CD4-positive, CD25-positive, alpha-beta regulatory T cell (primary cell): ENCODE data around the gene KCNA3. TPM values are rescaled to one million over a fixed set of nuclear protein-coding genes. Genes with fewer than 3 reads are reported as not detected.

Source experiments
- ATAC-seq, 2 donors: fragments of 150-1000 bp; cut with Tn5 transposase; one replicate each; pipeline ENCODE4 v1.10.0; 2021; ENCODE audit warnings: low read depth in 2 of 2, moderate number of reproducible peaks in 2 of 2, moderate library complexity in 1 of 2
- DNase-seq, 3 donors: peaks; one replicate each; pipeline versions ENCODE4 v3.0.0 to v3.0.0-alpha.2; 2012 to 2022; ENCODE audit warnings: mixed read lengths in 1 of 3
- H3K27ac ChIP-seq: one replicate; pipeline ENCODE4 v1.7.0; 2013; ENCODE audit warnings: mild to moderate bottlenecking, low read length; ENCODE audit not compliant: insufficient read depth, poor library complexity, severe bottlenecking
- H3K27me3 ChIP-seq: one replicate; pipeline ENCODE4 v1.7.0; 2013; ENCODE audit warnings: low read length; ENCODE audit not compliant: control insufficient read depth, insufficient read depth
- H3K36me3 ChIP-seq: one replicate; pipeline ENCODE4 v1.7.0; 2013; ENCODE audit warnings: mild to moderate bottlenecking, low read length, moderate library complexity; ENCODE audit not compliant: control insufficient read depth, insufficient read depth
- H3K4me1 ChIP-seq: 2 replicates; pipeline ENCODE4 v1.7.0; 2013; ENCODE audit warnings: mild to moderate bottlenecking, low read length; ENCODE audit not compliant: insufficient read depth, control insufficient read depth, poor library complexity, severe bottlenecking
- H3K4me3 ChIP-seq: one replicate; pipeline ENCODE4 v1.7.0; 2013; ENCODE audit warnings: low read depth, mild to moderate bottlenecking, low read length, moderate library complexity
- H3K9me3 ChIP-seq, 2 experiments: 1 replicate in 1 of 2; 2 replicates in 1 of 2; pipeline ENCODE4 v1.7.0; 2013; ENCODE audit warnings: low read length in 2 of 2, mild to moderate bottlenecking in 1 of 2, moderate library complexity in 1 of 2; ENCODE audit not compliant: control insufficient read depth in 2 of 2
- H3K27ac Mint-ChIP-seq, 3 donors: one replicate each; pipeline ENCODE4 v1.8.0; 2020 to 2022; ENCODE audit warnings: mild to moderate bottlenecking in 3 of 3, mixed read lengths in 3 of 3, moderate library complexity in 2 of 3
- H3K27me3 Mint-ChIP-seq: one replicate; pipeline ENCODE4 v1.8.0; 2022; ENCODE audit warnings: mild to moderate bottlenecking, mixed read lengths
- H3K36me3 Mint-ChIP-seq: one replicate; pipeline ENCODE4 v1.8.0; 2020; ENCODE audit warnings: mixed read lengths
- H3K4me1 Mint-ChIP-seq, 4 donors: one replicate each; pipeline ENCODE4 v1.8.0; 2020 to 2022; ENCODE audit warnings: mixed read lengths in 4 of 4, mild to moderate bottlenecking in 1 of 4
- H3K4me3 Mint-ChIP-seq, 4 donors: one replicate each; pipeline ENCODE4 v1.8.0; 2020 to 2022; ENCODE audit warnings: mild to moderate bottlenecking in 4 of 4, mixed read lengths in 4 of 4, moderate library complexity in 3 of 4
- H3K9me3 Mint-ChIP-seq, 7 donors: one replicate each; pipeline ENCODE4 v1.8.0; 2020 to 2022; ENCODE audit warnings: mixed read lengths in 7 of 7, mild to moderate bottlenecking in 3 of 7, moderate library complexity in 2 of 7
- polyA plus RNA-seq, 4 donors: library from polyadenylated mRNA; unstranded; fragments of 300-500 nt; fragmentation: Illumina TruSeq; gene quantifications; one replicate each; pipeline ENCODE4 v1.2.3, GENCODE V29; 2021
- total RNA-seq: library from RNA; stranded (reverse); gene quantifications from one replicate; pipeline ENCODE4 v1.2.3, GENCODE V29; 2022

KCNA3 gene
- 120 TPM for total RNA-seq
- polyA plus RNA-seq: 10 to 100 TPM; 61.6 to 87.5 (median 84.9) TPM

- peak within 1 kb of the TSS; percentile 92 to 100 (median 96) for H3K4me3 Mint-ChIP-seq
- ATAC-seq: peak; percentile 32 to 39
- Histone ChIP-seq H3K4me3 (peak within 1 kb of the TSS; percentile 99), H3K27me3 (no peaks in the 10 kb centered on the region), H3K27ac (peak within 1 kb of the TSS; percentile 96), H3K4me1 (peaks cover 46% of the 10 kb centered on the region), H3K9me3 (no peaks in the 10 kb centered on the region), H3K36me3 (no peaks in the 10 kb centered on the region)
- peaks cover 32% of the 10 kb centered on the region for H3K36me3 Mint-ChIP-seq
- H3K9me3 Mint-ChIP-seq: peaks cover 0 to 3% (median 0%) of the 10 kb centered on the region in 7 donors
- H3K27me3 Mint-ChIP-seq: no peaks in the 10 kb centered on the region
- peak; percentile 63 to 68 (median 65) for DNase-seq
- peaks cover 22 to 52% (median 38%) of the 10 kb centered on the region in 4 donors for H3K4me1 Mint-ChIP-seq
- peak within 1 kb of the TSS; percentile 95 to 100 (median 98) for H3K27ac Mint-ChIP-seq
These were observed at the start of gene KCNA3 for GRCh38 chr1:110674337-110675059. Gene KCNA3 (minus strand): TSS chr1:110674940. CDS start chr1:110674809, 131 bp downstream.

DNA sequence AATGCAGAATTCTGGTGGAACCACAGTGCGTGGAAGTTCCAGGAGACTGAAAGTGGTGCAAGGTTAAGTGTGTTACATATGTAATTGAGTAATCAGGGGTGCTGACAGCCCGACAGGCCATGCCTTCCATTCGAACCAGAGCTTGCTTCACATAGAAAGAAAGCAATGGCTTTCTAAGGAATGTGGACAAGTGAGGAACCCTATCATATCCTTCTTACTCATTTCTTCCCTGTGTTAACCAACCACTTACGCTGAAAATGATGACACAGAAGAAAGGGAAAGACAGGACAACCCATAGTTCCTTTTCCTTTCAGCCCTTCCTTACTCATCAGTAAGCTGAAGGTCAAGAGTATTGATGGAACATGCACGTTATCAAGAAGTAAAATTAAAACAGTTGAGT, 48.1 kb upstream of the KCNA3 start:
- H3K4me3 Mint-ChIP-seq: no peak overlapping the region
- peaks cover 4% of the 10 kb centered on the region for H3K27me3 Mint-ChIP-seq
- peaks cover 0 to 1% (median 0%) of the 10 kb centered on the region in 7 donors for H3K9me3 Mint-ChIP-seq
- H3K27me3 ChIP-seq: no peaks in the 10 kb centered on the region
- H3K4me3 ChIP-seq: no peak overlapping the region
- ATAC-seq: no peak
- no peaks in the 10 kb centered on the region for H3K36me3 Mint-ChIP-seq
- DNase-seq: no peak
- no peaks in the 10 kb centered on the region for H3K9me3 ChIP-seq
- no peak overlapping the region for H3K27ac Mint-ChIP-seq
- H3K27ac ChIP-seq: no peak overlapping the region
- peaks cover 17 to 22% (median 21%) of the 10 kb centered on the region in 4 donors for H3K4me1 Mint-ChIP-seq
- no peaks in the 10 kb centered on the region for H3K36me3 ChIP-seq
- H3K4me1 ChIP-seq: peaks cover 13% of the 10 kb centered on the region

DNA sequence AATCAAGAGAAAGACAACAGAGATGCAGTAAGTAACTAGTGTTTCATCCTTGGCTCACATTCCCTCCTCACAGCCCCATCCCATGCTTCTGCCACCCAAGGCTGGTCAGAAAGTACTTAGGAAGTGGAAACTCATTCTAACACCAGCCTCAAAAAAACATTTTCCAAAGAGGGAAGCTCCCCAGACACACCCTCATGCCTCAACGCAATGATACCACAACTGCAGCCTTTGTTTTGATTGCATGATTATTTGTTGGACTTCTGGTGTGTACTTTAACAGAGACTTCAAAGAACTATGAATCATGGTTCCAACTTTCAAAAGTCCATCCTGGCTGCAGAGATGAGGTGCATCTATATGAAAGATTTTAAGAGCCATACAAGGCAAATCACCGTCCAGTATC, 45.2 kb upstream of the KCNA3 start:
- H3K27me3 ChIP-seq: no peaks in the 10 kb centered on the region
- Mint-ChIP-seq H3K9me3 (no peaks in the 10 kb centered on the region), H3K27me3 (peaks cover 7% of the 10 kb centered on the region), H3K4me1 (no peaks in the 10 kb centered on the region), H3K36me3 (no peaks in the 10 kb centered on the region), H3K4me3 (no peak overlapping the region), H3K27ac (no peak overlapping the region)
- H3K36me3 ChIP-seq: no peaks in the 10 kb centered on the region
- no peaks in the 10 kb centered on the region for H3K9me3 ChIP-seq
- no peak overlapping the region for H3K4me3 ChIP-seq
- ATAC-seq (no peak), DNase-seq (no peak)
- H3K4me1 ChIP-seq: no peaks in the 10 kb centered on the region
- H3K27ac ChIP-seq: no peak overlapping the region

DNA sequence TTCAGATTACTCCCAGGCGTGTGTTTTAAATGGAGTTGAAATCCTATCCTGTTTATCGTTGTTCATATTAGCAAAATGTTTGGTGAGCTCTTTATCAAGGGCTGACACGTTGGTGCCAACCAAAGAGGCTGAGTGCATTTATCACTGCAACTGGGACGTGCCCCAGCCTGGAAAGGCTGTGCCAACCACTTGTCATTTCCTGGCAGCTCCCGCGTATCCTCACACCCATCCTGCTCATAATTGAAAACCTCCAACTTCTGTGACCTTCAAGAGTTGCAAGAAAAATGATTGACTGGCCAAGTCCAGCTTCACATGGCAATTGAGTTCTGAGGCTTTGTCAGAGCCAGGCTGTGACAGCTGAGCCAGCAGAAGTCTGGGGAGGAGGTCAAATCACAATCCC, 43.7 kb upstream of the KCNA3 start:
- Mint-ChIP-seq H3K36me3 (no peaks in the 10 kb centered on the region), H3K27ac (no peak overlapping the region), H3K4me3 (no peak overlapping the region)

GRCh38 chr1:110717179-110717578, 42.4 kb upstream of the KCNA3 start:
- H3K4me1 ChIP-seq: peaks cover 3% of the 10 kb centered on the region
- H3K27me3 Mint-ChIP-seq: peaks cover 11% of the 10 kb centered on the region

More for the DNA sequence above, 43.7 kb upstream of the KCNA3 start:
- peaks cover 10% of the 10 kb centered on the region for H3K27me3 Mint-ChIP-seq
- Histone ChIP-seq H3K27me3 (no peaks in the 10 kb centered on the region), H3K36me3 (no peaks in the 10 kb centered on the region), H3K4me1 (no peaks in the 10 kb centered on the region), H3K27ac (no peak overlapping the region), H3K4me3 (no peak overlapping the region), H3K9me3 (no peaks in the 10 kb centered on the region)
- no peaks in the 10 kb centered on the region for H3K9me3 Mint-ChIP-seq
- ATAC-seq (no peak), DNase-seq (no peak)
- H3K4me1 Mint-ChIP-seq: peaks cover 0 to under 1% (median 0%) of the 10 kb centered on the region in 4 donors

DNA sequence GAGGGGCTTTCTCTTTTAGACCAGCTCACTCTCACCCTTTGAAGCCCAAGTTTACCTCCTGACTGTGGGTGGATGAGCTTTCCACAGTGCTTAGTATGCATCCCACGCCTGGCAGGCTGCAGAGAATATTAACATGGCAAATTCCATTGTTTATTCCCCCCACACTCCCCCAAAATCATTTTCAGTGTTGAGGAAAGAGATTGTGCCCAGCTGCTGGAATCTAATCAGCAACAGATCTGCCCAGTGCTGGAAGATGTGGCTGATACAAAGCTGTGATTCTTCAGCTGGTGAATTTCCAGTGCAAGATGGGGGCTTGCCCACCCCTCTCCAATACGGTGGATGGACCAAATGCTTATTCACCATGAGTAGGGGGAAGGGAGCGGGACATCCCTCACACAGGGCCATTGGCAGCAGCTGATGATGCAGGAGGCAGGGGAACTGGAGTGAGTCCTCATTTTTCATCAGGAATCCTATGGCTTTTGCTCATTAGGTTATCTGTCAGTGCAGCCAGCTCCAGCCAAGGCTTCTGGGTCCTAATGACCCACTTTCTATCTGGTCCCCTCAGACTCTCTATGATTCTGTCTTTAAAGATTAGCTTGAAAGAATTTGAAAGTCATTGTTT, 39.7 kb upstream of the KCNA3 start:
- Mint-ChIP-seq H3K27ac (no peak overlapping the region), H3K4me3 (no peak overlapping the region), H3K27me3 (peaks cover 11% of the 10 kb centered on the region), H3K4me1 (peaks cover 8 to 18% (median 14%) of the 10 kb centered on the region in 4 donors), H3K9me3 (no peaks in the 10 kb centered on the region), H3K36me3 (no peaks in the 10 kb centered on the region)
- no peak overlapping the region for H3K4me3 ChIP-seq
- H3K9me3 ChIP-seq: no peaks in the 10 kb centered on the region
- no peaks in the 10 kb centered on the region for H3K27me3 ChIP-seq
- DNase-seq (no peak), ATAC-seq (no peak)
- no peak overlapping the region for H3K27ac ChIP-seq
- H3K36me3 ChIP-seq: no peaks in the 10 kb centered on the region
- peaks cover 6% of the 10 kb centered on the region for H3K4me1 ChIP-seq

More at GRCh38 chr1:110717179-110717578, 42.4 kb upstream of the KCNA3 start:
- H3K4me3 ChIP-seq: no peak overlapping the region
- no peak for DNase-seq
- H3K9me3 ChIP-seq: no peaks in the 10 kb centered on the region
- H3K36me3 ChIP-seq: no peaks in the 10 kb centered on the region
- Mint-ChIP-seq H3K4me3 (no peak overlapping the region), H3K4me1 (peaks cover 0 to 6% (median 3%) of the 10 kb centered on the region in 4 donors), H3K27ac (no peak overlapping the region), H3K36me3 (no peaks in the 10 kb centered on the region), H3K9me3 (no peaks in the 10 kb centered on the region)
- H3K27me3 ChIP-seq: no peaks in the 10 kb centered on the region
- no peak for ATAC-seq
- no peak overlapping the region for H3K27ac ChIP-seq

DNA sequence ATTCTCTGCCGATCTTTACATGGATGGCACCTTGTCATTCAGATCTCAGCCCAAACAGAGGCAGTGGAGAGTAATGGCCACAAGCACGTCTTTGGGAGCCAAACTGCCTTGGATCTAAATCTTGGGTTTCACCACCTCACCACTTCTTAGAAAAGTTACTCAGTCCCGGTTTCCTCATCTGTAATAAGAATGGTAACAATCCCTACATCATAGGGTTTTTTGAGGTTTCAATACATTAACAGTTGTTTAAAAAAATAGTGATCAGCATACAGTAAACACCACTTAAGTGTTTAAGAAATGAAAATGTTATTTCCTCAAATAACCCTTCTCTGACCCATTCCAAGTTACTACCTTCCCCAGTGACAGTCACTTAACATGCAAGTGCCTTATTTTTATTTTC, 38.5 kb upstream of the KCNA3 start:
- no peak for ATAC-seq
- Mint-ChIP-seq H3K4me1 (peaks cover 8 to 18% (median 14%) of the 10 kb centered on the region in 4 donors), H3K27me3 (peaks cover 11% of the 10 kb centered on the region), H3K27ac (peak overlapping the region in 1 of 3 donors; percentile 86), H3K36me3 (no peaks in the 10 kb centered on the region), H3K4me3 (no peak overlapping the region), H3K9me3 (no peaks in the 10 kb centered on the region)
- Histone ChIP-seq H3K36me3 (no peaks in the 10 kb centered on the region), H3K4me1 (peaks cover 6% of the 10 kb centered on the region), H3K27ac (no peak overlapping the region), H3K9me3 (no peaks in the 10 kb centered on the region), H3K27me3 (no peaks in the 10 kb centered on the region), H3K4me3 (no peak overlapping the region)
- DNase-seq: no peak
